ENCODE results near the gene CISD1. TPM values are rescaled to one million over a fixed set of nuclear protein-coding genes. Genes with fewer than 3 reads are reported as not detected.

The CISD1 gene
- total and polyA plus RNA-seq, 2 of the 4 experiments (the other 2 are of a cell fraction) = 28.2 to 34.6 TPM

DNA sequence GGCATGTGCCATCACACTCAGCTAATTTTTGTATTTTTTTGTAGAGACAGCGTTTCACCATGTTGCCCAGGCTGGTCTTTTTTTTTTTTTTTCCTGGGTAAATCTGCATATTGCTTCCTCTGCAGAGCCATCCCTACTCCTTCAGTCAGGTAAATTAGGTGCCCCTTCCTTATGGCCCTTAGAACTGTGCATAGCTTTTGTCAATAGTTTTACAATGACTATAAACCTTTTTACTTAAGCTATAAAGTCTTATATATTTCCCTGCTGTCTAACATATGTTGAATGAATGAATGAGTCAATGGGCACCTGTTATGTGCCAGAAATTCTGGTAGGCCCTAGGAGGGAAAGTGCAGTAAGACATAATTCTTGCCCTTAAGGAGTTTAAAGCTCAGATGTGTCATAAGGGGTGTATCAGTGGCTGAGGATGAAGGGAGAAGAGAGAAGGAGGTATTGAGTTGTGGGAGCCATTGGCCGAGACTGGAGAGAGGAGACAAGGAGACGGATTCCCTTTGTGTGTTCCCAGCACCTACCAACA lies 35.2 kb downstream of the CISD1 start:
- H3K36me3 ChIP-seq (ENCODE audit: control insufficient read depth, insufficient read depth, low read length) = no peaks in the 10 kb centered on the region
- H3K56ac ChIP-seq (ENCODE audit: extremely low read depth, insufficient read depth, low read length) = no peak overlapping the region
- no CpG with 5 or more reads among the region's 3 CpGs for WGBS, 2 experiments (ENCODE audit: extremely low coverage in 2 of 2, insufficient read length in 1 of 2)
- no peaks in the 10 kb centered on the region for H4K20me1 ChIP-seq (ENCODE audit: insufficient read depth, low read length)
- BruUV-seq (replicated peaks) = no TSS peak
- no peak overlapping the region for H3K4me2 ChIP-seq (ENCODE audit: low read depth, low read length)
- H2BK20ac ChIP-seq (ENCODE audit: low read depth, low read length) = no peak overlapping the region
- no peak overlapping the region for H4K5ac ChIP-seq (ENCODE audit: low read depth, low read length)
- no peaks in the 10 kb centered on the region for H3K9me1 ChIP-seq (ENCODE audit: insufficient read depth, low read length)
- ChIA-PET CTCF (interaction anchor here (0.8 kb wide), 1 partner anchor 126 kb away, joined by 3 read pairs; no protein-coding TSS in a partner anchor), POLR2A (ENCODE audit: unreplicated experiment) (no interaction called here)
- H2AK9ac ChIP-seq (replicated peaks; ENCODE audit: low read depth, low read length, poor library complexity) = no peak overlapping the region
- no peak overlapping the region for H3K9ac ChIP-seq (ENCODE audit: low read depth, low read length)
- H3K9me3 ChIP-seq (ENCODE audit: control insufficient read depth, insufficient read depth, low read length) = no peaks in the 10 kb centered on the region
- no peak overlapping the region for H3K4ac ChIP-seq (ENCODE audit: low read depth, low read length)
- in situ Hi-C loops (cut with MboI; ENCODE audit: low sequenced_read_pairs) = no loop called here
- no peak overlapping the region for H3K18ac ChIP-seq (ENCODE audit: low read depth, low read length)
- DNase-seq = no peak
- H4K91ac ChIP-seq (ENCODE audit: insufficient read depth, low read depth, low read length) = no peak overlapping the region
- H3K4me1 ChIP-seq (ENCODE audit: control insufficient read depth, insufficient read depth, low read length) = no peaks in the 10 kb centered on the region
- H2BK5ac ChIP-seq (ENCODE audit: low read depth, low read length, poor library complexity, severe bottlenecking) = no peak overlapping the region
- H2AK5ac ChIP-seq (ENCODE audit: low read depth, low read length) = no peak overlapping the region
- TF ChIP-seq USF2 (IDR thresholded peaks at IDR 0.05; ENCODE audit: low read depth, low read length) (no peak), RAD21 (IDR thresholded peaks at IDR 0.05; ENCODE audit: low read length) (no peak)
- H3K79me1 ChIP-seq (ENCODE audit: low read depth in 1 of 2, low read length in 2 of 2) = no peaks in the 10 kb centered on the region
- no peak overlapping the region for H2BK120ac ChIP-seq (ENCODE audit: low read depth, low read length)
- intact Hi-C loops (cut with micrococcal nuclease) = no loop called here
- peaks cover 7% of the 10 kb centered on the region for H3K27me3 ChIP-seq (ENCODE audit: control insufficient read depth, insufficient read depth, low read length)
- no peak overlapping the region for H2AFZ ChIP-seq (replicated peaks; ENCODE audit: low read length, poor library complexity)
- H3K27ac ChIP-seq (ENCODE audit: insufficient read depth, low read length) = no peak overlapping the region
- ATAC-seq (ENCODE audit: low read depth) = no peak
- no peak overlapping the region for H2BK15ac ChIP-seq (ENCODE audit: low read depth, low read length)
- H3K23ac ChIP-seq (ENCODE audit: low read depth, low read length) = no peak overlapping the region
- no peak overlapping the region for H4K8ac ChIP-seq (ENCODE audit: low read depth in 2 of 2, low read length in 2 of 2)
- dilution Hi-C loops (cut with HindIII; ENCODE audit: low sequenced_read_pairs, unreplicated experiment) = loop anchor here (25.0 kb wide), 1 partner anchor 117 kb away; no protein-coding TSS in a partner anchor
- H3K14ac ChIP-seq (replicated peaks; ENCODE audit: low read depth, low read length) = no peak overlapping the region
- no peak overlapping the region for H3K4me3 ChIP-seq (ENCODE audit: insufficient read depth, low read depth, low read length)
